Liver (tissue), 9 donors: ENCODE measurements around the gene GHR. TPM values are rescaled to one million over a fixed set of nuclear protein-coding genes. Genes with fewer than 3 reads are reported as not detected.

Experiments used
- DNase-seq: peaks from one replicate; pipeline ENCODE4 v3.0.0-alpha.2; 2017; ENCODE audit warnings: low spot score
- H3K27ac ChIP-seq, 2 donors: one replicate each; pipeline ENCODE4 v1.7.0; 2013; ENCODE audit warnings: inconsistent platforms in 2 of 2, low read length in 2 of 2, control low read depth in 1 of 2, low read depth in 1 of 2, mild to moderate bottlenecking in 1 of 2
- H3K27me3 ChIP-seq, 4 donors: one replicate each; pipeline versions ENCODE4 v1.6.1 to v1.7.0; 2013; ENCODE audit warnings: low read length in 3 of 4, inconsistent platforms in 1 of 4, mild to moderate bottlenecking in 1 of 4, moderate library complexity in 1 of 4; ENCODE audit not compliant: control insufficient read depth in 4 of 4, insufficient read depth in 4 of 4
- H3K36me3 ChIP-seq, 4 donors: one replicate each; pipeline versions ENCODE4 v1.6.1 to v1.7.0; 2013; ENCODE audit warnings: low read length in 3 of 4, mild to moderate bottlenecking in 3 of 4, low read depth in 1 of 4, moderate library complexity in 1 of 4; ENCODE audit not compliant: control insufficient read depth in 4 of 4, insufficient read depth in 3 of 4
- H3K4me1 ChIP-seq, 4 donors: one replicate each; pipeline versions ENCODE4 v1.6.1 to v1.7.0; 2013; ENCODE audit warnings: low read length in 3 of 4, mild to moderate bottlenecking in 3 of 4, moderate library complexity in 1 of 4; ENCODE audit not compliant: control insufficient read depth in 4 of 4, insufficient read depth in 4 of 4
- H3K4me3 ChIP-seq, 3 donors: one replicate each; pipeline versions ENCODE4 v1.6.1 to v1.7.0; 2013; ENCODE audit warnings: low read length in 3 of 3, control low read depth in 1 of 3, low read depth in 1 of 3, mild to moderate bottlenecking in 1 of 3
- H3K9ac ChIP-seq, 2 donors: one replicate each; pipeline ENCODE4 v1.7.0; 2013; ENCODE audit warnings: low read length in 2 of 2, mild to moderate bottlenecking in 2 of 2, moderate library complexity in 2 of 2, control low read depth in 1 of 2, low read depth in 1 of 2
- H3K9me3 ChIP-seq, 4 donors: one replicate each; pipeline versions ENCODE4 v1.6.1 to v1.7.0; 2013; ENCODE audit warnings: low read length in 3 of 4; ENCODE audit not compliant: control insufficient read depth in 4 of 4
- ATF3 ChIP-seq: IDR thresholded peaks from 2 replicates; pipeline ENCODE4 v1.6.1; 2016; ENCODE audit warnings: antibody characterized with exemption
- EGR1 ChIP-seq, 2 donors: IDR thresholded peaks; 2 replicates each; pipeline ENCODE4 v1.6.1; 2016 to 2018; ENCODE audit warnings: antibody characterized with exemption in 2 of 2, low read depth in 2 of 2
- FOXA1 ChIP-seq: IDR thresholded peaks from 2 replicates; pipeline ENCODE4 v1.6.1; 2016; ENCODE audit warnings: antibody characterized with exemption
- FOXA2 ChIP-seq: IDR thresholded peaks from 2 replicates; pipeline ENCODE4 v1.6.1; 2016; ENCODE audit warnings: antibody characterized with exemption
- GABPA ChIP-seq, 2 donors: IDR thresholded peaks in 1 of 2; conservative IDR thresholded peaks in 1 of 2; 2 replicates each; pipeline ENCODE4 v1.6.1; 2016; ENCODE audit warnings: antibody characterized with exemption in 2 of 2, mild to moderate bottlenecking in 1 of 2, moderate library complexity in 1 of 2
- HNF4A ChIP-seq, 2 donors: conservative IDR thresholded peaks; 2 replicates each; pipeline ENCODE4 v1.6.1; 2016; ENCODE audit warnings: antibody characterized with exemption in 2 of 2, mild to moderate bottlenecking in 2 of 2
- HNF4G ChIP-seq: IDR thresholded peaks from 2 replicates; pipeline ENCODE4 v1.6.1; 2016; ENCODE audit warnings: antibody characterized with exemption
- JUND ChIP-seq, 2 donors: IDR thresholded peaks; 2 replicates each; pipeline ENCODE4 v1.6.1; 2016; ENCODE audit warnings: antibody characterized with exemption in 2 of 2
- NR2F2 ChIP-seq: IDR thresholded peaks from 2 replicates; pipeline ENCODE4 v1.6.1; 2016; ENCODE audit warnings: antibody characterized with exemption
- RAD21 ChIP-seq, 2 donors: IDR thresholded peaks; 2 replicates each; pipeline ENCODE4 v1.6.1; 2016; ENCODE audit warnings: antibody characterized with exemption in 2 of 2, mild to moderate bottlenecking in 2 of 2
- REST ChIP-seq: IDR thresholded peaks from 2 replicates; pipeline ENCODE4 v1.6.1; 2016; ENCODE audit warnings: antibody characterized with exemption, mild to moderate bottlenecking
- RXRA ChIP-seq, 2 donors: IDR thresholded peaks; 2 replicates each; pipeline ENCODE4 v1.6.1; 2017 to 2018; ENCODE audit warnings: antibody characterized with exemption in 2 of 2, mild to moderate bottlenecking in 1 of 2
- SP1 ChIP-seq: IDR thresholded peaks from 2 replicates; pipeline ENCODE4 v1.6.1; 2018; ENCODE audit warnings: antibody characterized with exemption, mild to moderate bottlenecking
- TAF1 ChIP-seq: conservative IDR thresholded peaks from 2 replicates; pipeline ENCODE4 v1.6.1; 2016; ENCODE audit warnings: antibody characterized with exemption, mild to moderate bottlenecking
- YY1 ChIP-seq: IDR thresholded peaks from 2 replicates; pipeline ENCODE4 v1.6.1; 2016; ENCODE audit warnings: antibody characterized with exemption, mild to moderate bottlenecking
- ZBTB33 ChIP-seq: IDR thresholded peaks from 2 replicates; pipeline ENCODE4 v1.6.1; 2016; ENCODE audit warnings: antibody characterized with exemption
- WGBS: extraction: QIAGEN DNeasy Blood & Tissue Kit; methylation state at CpG from one replicate; pipeline ENCODE4 v1.1.7; 2013; 5-methylcytosine and 5-hydroxymethylcytosine counted together
- polyA plus RNA-seq, 2 donors: library from polyadenylated mRNA; stranded (reverse) in 1 of 2; unstranded in 1 of 2; fragments of 200-250 nt in 1 of 2; fragments of >200 nt in 1 of 2; fragmentation: Nextera tagmentation in 1 of 2; extraction: Ambion mirVana in 1 of 2; gene quantifications; one replicate each; pipeline versions ENCODE4 v1.2.1 to v1.2.3, GENCODE V29; 2013 to 2015
- total RNA-seq, 2 donors: library from RNA; depleted of rRNA; stranded (reverse); fragments of >200 nt; gene quantifications; one replicate each; pipeline ENCODE4 v1.2.3, GENCODE V29; 2014
- TF ChIP-seq, protein P1 (sequence below): fragments of 150-350 bp; IDR thresholded peaks from 2 replicates; pipeline ENCODE4 v1.5.1; 2017; ENCODE audit warnings: improper control_type of control experiment, low read depth, low read length; ENCODE audit not compliant: missing input control
- TF ChIP-seq, protein P2 (sequence below): IDR thresholded peaks from 2 replicates; pipeline ENCODE4 v1.6.1; 2016; ENCODE audit warnings: antibody characterized with exemption
- donor health status: healthy.
- donor health status: healthy.
- donor health status: healthy.
- donor health status: healthy.
- donor health status: healthy.

Gene GHR
- total and polyA plus RNA-seq, 4 donors: 6.6 to 104 (median 20.9) TPM

- no peak for DNase-seq
These were observed 124.7 kb downstream of the GHR start for GRCh38 chr5:42547894-42548293.

More at GRCh38 chr5:42547894-42548293, 124.7 kb downstream of the GHR start:
- Histone ChIP-seq H3K4me3 (peak overlapping the region in 1 of 3 donors; percentile 49), H3K9ac (no peak overlapping the region), H3K27me3 (no peaks in the 10 kb centered on the region), H3K4me1 (peaks cover 14 to 60% (median 16%) of the 10 kb centered on the region in 4 donors), H3K9me3 (no peaks in the 10 kb centered on the region), H3K27ac (peak overlapping the region; percentile 70), H3K36me3 (no peaks in the 10 kb centered on the region)
- 53% methylated on average over 1 of the region's 1 CpG for WGBS
- TF ChIP-seq ZBTB33 (no peak), TAF1 (no peak), GABPA (IDR thresholded peaks at IDR 0.05 in 1 of 2, conservative IDR thresholded peaks at IDR 0.05 in 1 of 2) (no peak), NR2F2 (no peak), RAD21 (IDR thresholded peaks at IDR 0.05) (no peak), ATF3 (no peak), HNF4A (conservative IDR thresholded peaks at IDR 0.05) (peak; percentile 44 to 47), YY1 (peak; percentile 41), EGR1 (IDR thresholded peaks at IDR 0.05; ENCODE audit: low read depth in 2 of 2) (no peak), HNF4G (no peak), REST (no peak), FOXA1 (no peak), JUND (IDR thresholded peaks at IDR 0.05) (no peak), FOXA2 (no peak), SP1 (no peak), RXRA (IDR thresholded peaks at IDR 0.05) (peak in 1 of 2 donors; percentile 8)
- TF ChIP-seq, protein P1, sequence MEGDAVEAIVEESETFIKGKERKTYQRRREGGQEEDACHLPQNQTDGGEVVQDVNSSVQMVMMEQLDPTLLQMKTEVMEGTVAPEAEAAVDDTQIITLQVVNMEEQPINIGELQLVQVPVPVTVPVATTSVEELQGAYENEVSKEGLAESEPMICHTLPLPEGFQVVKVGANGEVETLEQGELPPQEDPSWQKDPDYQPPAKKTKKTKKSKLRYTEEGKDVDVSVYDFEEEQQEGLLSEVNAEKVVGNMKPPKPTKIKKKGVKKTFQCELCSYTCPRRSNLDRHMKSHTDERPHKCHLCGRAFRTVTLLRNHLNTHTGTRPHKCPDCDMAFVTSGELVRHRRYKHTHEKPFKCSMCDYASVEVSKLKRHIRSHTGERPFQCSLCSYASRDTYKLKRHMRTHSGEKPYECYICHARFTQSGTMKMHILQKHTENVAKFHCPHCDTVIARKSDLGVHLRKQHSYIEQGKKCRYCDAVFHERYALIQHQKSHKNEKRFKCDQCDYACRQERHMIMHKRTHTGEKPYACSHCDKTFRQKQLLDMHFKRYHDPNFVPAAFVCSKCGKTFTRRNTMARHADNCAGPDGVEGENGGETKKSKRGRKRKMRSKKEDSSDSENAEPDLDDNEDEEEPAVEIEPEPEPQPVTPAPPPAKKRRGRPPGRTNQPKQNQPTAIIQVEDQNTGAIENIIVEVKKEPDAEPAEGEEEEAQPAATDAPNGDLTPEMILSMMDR: no peak
- TF ChIP-seq, protein P2, sequence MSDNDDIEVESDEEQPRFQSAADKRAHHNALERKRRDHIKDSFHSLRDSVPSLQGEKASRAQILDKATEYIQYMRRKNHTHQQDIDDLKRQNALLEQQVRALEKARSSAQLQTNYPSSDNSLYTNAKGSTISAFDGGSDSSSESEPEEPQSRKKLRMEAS: no peak
